Ascending aorta (tissue), 2 donors: ENCODE results near the gene YARS2. TPM values are rescaled to one million over a fixed set of nuclear protein-coding genes. Genes with fewer than 3 reads are reported as not detected.

Experiments
- DNase-seq, 2 donors: peaks; one replicate each; pipeline ENCODE4 v3.0.0-alpha.2; 2019; ENCODE audit warnings: low spot score in 2 of 2
- H3K27ac ChIP-seq, 2 donors: fragments of 200-600 bp; sonication (generic); one replicate each; pipeline ENCODE4 v1.5.1; 2016 to 2017; ENCODE audit warnings: mild to moderate bottlenecking in 1 of 2
- H3K27me3 ChIP-seq: fragments of 200-600 bp; sonication (generic); one replicate; pipeline ENCODE4 v1.5.1; 2017
- H3K36me3 ChIP-seq, 2 donors: fragments of 200-600 bp; sonication (generic); one replicate each; pipeline ENCODE4 v1.5.1; 2016
- H3K4me1 ChIP-seq, 2 donors: fragments of 200-600 bp; sonication (generic); one replicate each; pipeline ENCODE4 v1.5.1; 2016 to 2017; ENCODE audit warnings: mild to moderate bottlenecking in 1 of 2
- H3K4me3 ChIP-seq, 2 donors: fragments of 200-600 bp; sonication (generic); one replicate each; pipeline ENCODE4 v1.5.1; 2016 to 2017; ENCODE audit warnings: mild to moderate bottlenecking in 1 of 2
- H3K9me3 ChIP-seq, 2 donors: fragments of 200-600 bp; sonication (generic); one replicate each; pipeline ENCODE4 v1.5.1; 2016
- intact Hi-C: fragments of 100-400 bp; cut with DNase I; formaldehyde crosslinking; loops from one replicate; pipeline ENCODE4 v1.15.1; 2023
- total RNA-seq: library from RNA; depleted of rRNA; stranded (reverse); fragments of >200 nt; gene quantifications from one replicate; pipeline ENCODE4 v1.1.0, GENCODE V29; 2016
- TF ChIP-seq, protein P1 (sequence below), 3 experiments: fragments of 200-600 bp in 2 of 3; fragments of 450-650 bp in 1 of 3; sonication (generic) in 2 of 3; IDR thresholded peaks; one replicate each; pipeline ENCODE4 v1.5.1; 2016 to 2019; ENCODE audit warnings: antibody characterized with exemption in 3 of 3, mild to moderate bottlenecking in 1 of 3, moderate library complexity in 1 of 3

YARS2 gene
- total RNA-seq, 1 donor from 2014 or later, result 15.8 TPM

DNA sequence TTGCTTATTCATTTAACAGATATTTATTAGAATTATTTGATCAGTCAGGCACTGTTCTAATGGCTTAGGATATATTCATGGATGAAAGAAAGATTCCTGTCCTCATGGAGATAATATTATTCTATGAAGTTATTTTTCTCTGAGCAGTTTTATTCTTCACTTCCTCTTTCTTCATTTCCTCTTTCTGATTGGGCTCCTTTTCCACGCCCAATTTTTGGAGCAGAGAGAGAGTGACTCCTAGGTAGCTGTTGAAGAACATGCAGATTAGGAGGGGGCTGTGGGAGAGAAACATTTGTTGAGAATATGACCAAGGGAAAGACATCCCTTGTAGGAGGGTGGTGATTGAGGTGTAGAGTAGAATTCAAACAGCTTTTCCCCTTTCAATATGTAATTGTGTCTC is 6.0 kb upstream of the YARS2 start:
- H3K27ac ChIP-seq, result no peak overlapping the region

GRCh38 chr12:32757157-32757556 is 1.5 kb upstream of the YARS2 start:
- DNase-seq, result no peak
- peaks cover 0 to 11% of the 10 kb centered on the region in 2 donors for H3K4me1 ChIP-seq
- no peak overlapping the region for H3K27ac ChIP-seq
- H3K36me3 ChIP-seq, result peaks cover 0 to 12% of the 10 kb centered on the region in 2 donors
- TF ChIP-seq, protein P1, sequence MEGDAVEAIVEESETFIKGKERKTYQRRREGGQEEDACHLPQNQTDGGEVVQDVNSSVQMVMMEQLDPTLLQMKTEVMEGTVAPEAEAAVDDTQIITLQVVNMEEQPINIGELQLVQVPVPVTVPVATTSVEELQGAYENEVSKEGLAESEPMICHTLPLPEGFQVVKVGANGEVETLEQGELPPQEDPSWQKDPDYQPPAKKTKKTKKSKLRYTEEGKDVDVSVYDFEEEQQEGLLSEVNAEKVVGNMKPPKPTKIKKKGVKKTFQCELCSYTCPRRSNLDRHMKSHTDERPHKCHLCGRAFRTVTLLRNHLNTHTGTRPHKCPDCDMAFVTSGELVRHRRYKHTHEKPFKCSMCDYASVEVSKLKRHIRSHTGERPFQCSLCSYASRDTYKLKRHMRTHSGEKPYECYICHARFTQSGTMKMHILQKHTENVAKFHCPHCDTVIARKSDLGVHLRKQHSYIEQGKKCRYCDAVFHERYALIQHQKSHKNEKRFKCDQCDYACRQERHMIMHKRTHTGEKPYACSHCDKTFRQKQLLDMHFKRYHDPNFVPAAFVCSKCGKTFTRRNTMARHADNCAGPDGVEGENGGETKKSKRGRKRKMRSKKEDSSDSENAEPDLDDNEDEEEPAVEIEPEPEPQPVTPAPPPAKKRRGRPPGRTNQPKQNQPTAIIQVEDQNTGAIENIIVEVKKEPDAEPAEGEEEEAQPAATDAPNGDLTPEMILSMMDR (IDR thresholded peaks at IDR 0.05), result no peak
- H3K27me3 ChIP-seq, result no peaks in the 10 kb centered on the region
- H3K9me3 ChIP-seq, result no peaks in the 10 kb centered on the region
- intact Hi-C loops, result loop anchor here (5.0 to 10.0 kb wide), 2 partner anchors 158 to 650 kb away; partner anchors contain the start of gene BICD1
- no peak overlapping the region for H3K4me3 ChIP-seq

More for the DNA sequence above, 6.0 kb upstream of the YARS2 start:
- Histone ChIP-seq H3K36me3 (no peaks in the 10 kb centered on the region), H3K9me3 (no peaks in the 10 kb centered on the region), H3K4me3 (no peak overlapping the region), H3K27me3 (no peaks in the 10 kb centered on the region), H3K4me1 (no peaks in the 10 kb centered on the region)
- intact Hi-C loops, result no loop called here
- no peak for DNase-seq
- TF ChIP-seq, protein P1 (IDR thresholded peaks at IDR 0.05), result no peak

- intact Hi-C loops, result loop anchor here (1.0 to 10.0 kb wide), 3 partner anchors 158 to 1266 kb away; partner anchors contain the start of genes ALG10 and BICD1
- no peak for DNase-seq
- Histone ChIP-seq H3K4me1 (peaks cover 0 to 11% of the 10 kb centered on the region in 2 donors), H3K36me3 (peaks cover 3 to 18% of the 10 kb centered on the region in 2 donors), H3K27me3 (no peaks in the 10 kb centered on the region), H3K4me3 (peak overlapping the region; percentile 95 to 99), H3K9me3 (no peaks in the 10 kb centered on the region), H3K27ac (peak overlapping the region in 1 of 2 donors; percentile 93)
- TF ChIP-seq, protein P1 (IDR thresholded peaks at IDR 0.05), result no peak
Measured at GRCh38 chr12:32756476-32757066, 874 bp upstream of the YARS2 start.

DNA sequence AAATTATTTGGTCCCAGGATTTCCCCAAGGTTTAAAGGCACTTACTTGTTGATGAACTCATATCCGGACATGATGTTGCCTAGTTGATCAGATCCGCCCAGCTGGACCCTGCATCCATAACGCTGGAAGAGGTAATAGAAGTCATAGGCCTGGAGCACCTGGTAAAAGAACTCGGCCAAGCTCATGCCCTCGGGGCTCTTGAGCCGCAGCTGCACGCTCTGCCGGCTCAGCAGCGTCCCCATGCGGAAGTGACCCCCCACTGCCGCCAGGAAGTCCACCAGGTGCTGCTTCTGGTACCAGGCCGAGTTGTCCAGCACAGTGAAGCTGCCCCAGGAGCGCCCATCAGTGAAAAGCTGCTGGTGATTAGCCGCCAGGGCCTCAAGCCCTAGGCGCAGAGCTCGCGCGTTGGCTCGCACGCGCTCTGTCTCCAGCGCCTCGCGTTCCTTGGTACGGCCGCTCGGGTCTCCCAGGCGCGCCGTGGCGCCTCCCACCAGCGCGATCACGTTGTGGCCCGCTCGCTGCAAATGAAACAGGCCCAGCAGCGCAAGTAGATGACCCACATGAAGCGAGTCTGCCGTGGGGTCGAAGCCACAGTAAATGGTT is 545 bp downstream of the YARS2 start:
- peak in 1 of 2 donors; percentile 73 for DNase-seq
- intact Hi-C loops, result loop anchor here (5.0 to 10.0 kb wide), 2 partner anchors 160 to 648 kb away; partner anchors contain the start of gene BICD1

DNA sequence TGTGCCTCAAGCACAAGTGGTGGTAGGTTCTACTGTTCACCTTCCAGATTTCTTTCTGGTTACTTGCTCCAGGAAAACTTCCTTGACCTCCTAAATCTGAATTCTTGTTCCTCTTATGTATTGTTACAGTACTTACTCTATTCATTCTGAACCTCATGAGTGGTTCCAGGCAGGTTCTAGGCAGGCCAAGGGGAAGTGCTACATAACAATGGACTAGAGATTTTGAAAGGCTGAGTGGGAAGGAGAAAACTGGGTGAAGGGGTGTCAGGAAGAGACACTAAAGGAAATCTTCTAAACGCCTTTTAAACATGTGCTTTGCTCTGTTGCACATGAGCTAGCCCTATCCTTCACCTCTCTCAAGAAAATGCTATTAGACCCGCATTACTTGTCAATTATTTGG is 1.6 kb downstream of the YARS2 start:
- TF ChIP-seq, protein P1 (IDR thresholded peaks at IDR 0.05), result no peak
- H3K4me1 ChIP-seq, result peaks cover 0 to 11% of the 10 kb centered on the region in 2 donors
- H3K27ac ChIP-seq, result peak overlapping the region; percentile 91 to 93
- no peak for DNase-seq
- H3K9me3 ChIP-seq, result no peaks in the 10 kb centered on the region
- no peaks in the 10 kb centered on the region for H3K27me3 ChIP-seq
- peak overlapping the region in 1 of 2 donors; percentile 99 for H3K4me3 ChIP-seq
- intact Hi-C loops, result loop anchor here (10.0 kb wide), 1 partner anchor 161 kb away; no protein-coding TSS in a partner anchor
- peaks cover 25 to 43% of the 10 kb centered on the region in 2 donors for H3K36me3 ChIP-seq

More for the DNA sequence above, 545 bp downstream of the YARS2 start:
- Histone ChIP-seq H3K4me1 (peaks cover 0 to 11% of the 10 kb centered on the region in 2 donors), H3K4me3 (peak overlapping the region; percentile 95 to 99), H3K27me3 (no peaks in the 10 kb centered on the region), H3K36me3 (peaks cover 16 to 32% of the 10 kb centered on the region in 2 donors), H3K27ac (peak overlapping the region; percentile 91 to 93), H3K9me3 (no peaks in the 10 kb centered on the region)
- TF ChIP-seq, protein P1 (IDR thresholded peaks at IDR 0.05), result peak; percentile 34 to 64 (median 56)
